ENCODE results near the gene JARID2. TPM values are rescaled to one million over a fixed set of nuclear protein-coding genes. Genes with fewer than 3 reads are reported as not detected.
"Not testable (repeated sequence)": the region's sequence is repeated elsewhere in the genome, so short reads cannot be mapped to it uniquely, and the experiment has no call there.

The JARID2 gene
- total RNA-seq, 6 experiments from 2014 or later = 2.5 to 3.9 (median 3.0) TPM

DNA sequence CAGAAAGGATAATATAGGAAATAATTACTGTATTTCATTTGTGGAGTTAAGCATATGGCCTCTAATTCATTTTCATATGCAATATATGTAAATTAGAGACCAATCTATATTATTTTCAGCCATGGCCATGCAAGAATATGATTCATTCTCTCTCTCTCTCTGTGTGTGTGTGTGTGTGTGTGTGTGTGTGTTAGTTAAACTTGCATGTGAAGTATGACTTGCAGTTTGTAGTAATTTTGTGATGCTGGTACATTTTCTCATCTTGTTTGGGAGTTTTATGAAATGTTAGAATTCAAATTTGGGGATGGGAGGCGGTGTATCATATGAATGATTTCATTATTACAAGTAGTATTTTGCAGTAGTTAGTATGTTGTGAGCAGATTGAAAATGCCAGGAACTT is 74.8 kb downstream of the JARID2 start:
- Histone ChIP-seq H3K27ac (no peak overlapping the region), H3K36me3 (no peaks in the 10 kb centered on the region), H3K9me3 (no peaks in the 10 kb centered on the region), H3K27me3 (no peaks in the 10 kb centered on the region), H3K4me3 (no peak overlapping the region), H3K4me1 (peaks cover 0 to 11% (median 3%) of the 10 kb centered on the region in 4 donors)
- ATAC-seq = no peak
- no peak for DNase-seq
- TF ChIP-seq CTCF (IDR thresholded peaks at IDR 0.05) (no peak), POLR2A (IDR thresholded peaks at IDR 0.05) (no peak)
- intact Hi-C loops (cut with DNase I) = no loop called here
- 100% methylated on average over 1 of the region's 1 CpG for WGBS (ENCODE audit: insufficient coverage, low coverage, low lambda C conversion rate, missing lambda C conversion rate)

GRCh38 chr6:15322184-15322583 is 76.3 kb downstream of the JARID2 start:
- no peak for DNase-seq
- no peaks in the 10 kb centered on the region for H3K36me3 ChIP-seq
- no peaks in the 10 kb centered on the region for H3K9me3 ChIP-seq
- peak; percentile 59 to 91 (median 60) for ATAC-seq
- no peak overlapping the region for H3K4me3 ChIP-seq
- peaks cover 0 to 11% (median 3%) of the 10 kb centered on the region in 4 donors for H3K4me1 ChIP-seq
- TF ChIP-seq CTCF (IDR thresholded peaks at IDR 0.05) (no peak), POLR2A (IDR thresholded peaks at IDR 0.05) (no peak)
- WGBS (ENCODE audit: insufficient coverage, low coverage, low lambda C conversion rate, missing lambda C conversion rate) = 20% methylated on average over 1 of the region's 1 CpG
- intact Hi-C loops (cut with DNase I) = no loop called here
- no peaks in the 10 kb centered on the region for H3K27me3 ChIP-seq
- no peak overlapping the region for H3K27ac ChIP-seq

- no peaks in the 10 kb centered on the region for H3K27me3 ChIP-seq
- H3K27ac ChIP-seq = no peak overlapping the region
- H3K4me1 ChIP-seq = peaks cover 0 to 11% (median 3%) of the 10 kb centered on the region in 4 donors
- H3K4me3 ChIP-seq = no peak overlapping the region
- intact Hi-C loops (cut with DNase I) = no loop called here
- H3K36me3 ChIP-seq = no peaks in the 10 kb centered on the region
- 75% methylated on average over 3 of the region's 5 CpGs for WGBS (ENCODE audit: insufficient coverage, low coverage, low lambda C conversion rate, missing lambda C conversion rate)
- ATAC-seq = no peak
- TF ChIP-seq POLR2A (IDR thresholded peaks at IDR 0.05) (no peak), CTCF (IDR thresholded peaks at IDR 0.05) (no peak)
- DNase-seq = no peak
- H3K9me3 ChIP-seq = no peaks in the 10 kb centered on the region
Measured at GRCh38 chr6:15322781-15323536, 77.1 kb downstream of the JARID2 start.

- H3K36me3 ChIP-seq; H3K27ac ChIP-seq; H3K4me3 ChIP-seq; intact Hi-C loops (cut with DNase I); ATAC-seq; H3K27me3 ChIP-seq; DNase-seq; H3K9me3 ChIP-seq: not testable (repeated sequence)
- WGBS (ENCODE audit: insufficient coverage, low coverage, low lambda C conversion rate, missing lambda C conversion rate) = 94% methylated on average over 10 of the region's 11 CpGs
- H3K4me1 ChIP-seq = peaks cover 0 to 11% (median 3%) of the 10 kb centered on the region in 4 donors
Measured at GRCh38 chr6:15323611-15324010, 77.7 kb downstream of the JARID2 start.

DNA sequence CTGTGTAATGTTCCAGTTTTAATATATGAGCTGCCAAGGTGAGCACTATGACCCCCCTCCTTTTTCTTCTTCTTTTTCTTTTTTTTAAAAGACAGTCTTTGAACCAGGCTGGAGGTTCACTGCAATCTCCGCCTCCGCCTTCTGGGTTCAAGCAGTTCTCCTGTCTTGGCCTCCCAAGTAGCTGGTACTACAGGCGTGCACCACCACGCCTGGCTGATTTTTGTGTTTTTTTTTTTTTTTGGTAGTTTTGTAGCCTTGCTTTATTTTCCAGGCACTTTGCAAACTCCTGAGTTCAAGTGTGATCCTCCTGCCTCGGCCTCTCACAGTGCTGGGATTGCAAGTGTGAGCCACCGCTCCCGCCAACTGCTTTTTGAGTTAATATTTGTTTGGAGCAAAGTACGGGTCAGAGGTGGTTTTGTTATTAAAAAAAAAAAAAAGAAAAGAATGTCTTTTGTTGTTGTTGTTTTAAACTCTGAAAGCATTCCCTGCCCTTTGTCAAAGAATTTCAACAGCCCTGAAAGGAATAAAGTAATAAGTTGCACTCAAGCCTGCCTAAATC is 78.6 kb downstream of the JARID2 start:
- 57% methylated on average over 8 of the region's 8 CpGs for WGBS (ENCODE audit: insufficient coverage, low coverage, low lambda C conversion rate, missing lambda C conversion rate)
- peak in 3 of 4 donors; percentile 18 to 73 (median 36) for ATAC-seq
- intact Hi-C loops (cut with DNase I) = no loop called here

More for the DNA sequence above, 78.6 kb downstream of the JARID2 start:
- DNase-seq = no peak
- Histone ChIP-seq H3K27me3 (no peaks in the 10 kb centered on the region), H3K9me3 (no peaks in the 10 kb centered on the region), H3K4me1 (peaks cover 0 to 11% (median 3%) of the 10 kb centered on the region in 4 donors), H3K27ac (no peak overlapping the region), H3K36me3 (no peaks in the 10 kb centered on the region), H3K4me3 (no peak overlapping the region)
- no peak for TF ChIP-seq POLR2A (IDR thresholded peaks at IDR 0.05)
- TF ChIP-seq CTCF (IDR thresholded peaks at IDR 0.05) = no peak
